ENCODE results near the gene SCRN1.

GRCh38 chr7:29881724-29882123, 107.9 kb downstream of the SCRN1 start:
- TF ChIP-seq CTCF (IDR thresholded peaks at IDR 0.05 in 4 of 5, conservative IDR thresholded peaks at IDR 0.05 in 1 of 5) (no peak), POLR2A (IDR thresholded peaks at IDR 0.05) (no peak)
